Neural progenitor cell (in vitro differentiated cells): ENCODE results near the gene E2F1. TPM values are rescaled to one million over a fixed set of nuclear protein-coding genes. Genes with fewer than 3 reads are reported as not detected.

Experiments
- DNase-seq: peaks from one replicate; pipeline ENCODE4 v3.0.0-alpha.2; 2016; ENCODE audit warnings: low spot score
- H2AFZ ChIP-seq: fragments of 200-600 bp; sonication (generic); replicated peaks from 2 replicates; pipeline ENCODE4 v1.6.1; 2016; ENCODE audit warnings: antibody characterized with exemption
- H3F3A ChIP-seq: fragments of 200-600 bp; sonication (generic); 2 replicates; pipeline ENCODE4 v1.6.1; 2016; ENCODE audit warnings: antibody characterized with exemption, low read depth
- H3K27ac ChIP-seq: fragments of 200-600 bp; sonication (generic); 2 replicates; pipeline ENCODE4 v1.5.1; 2016; ENCODE audit warnings: mild to moderate bottlenecking
- H3K27me3 ChIP-seq: fragments of 200-600 bp; sonication (generic); 2 replicates; pipeline ENCODE4 v1.6.1; 2016; ENCODE audit warnings: mild to moderate bottlenecking, moderate library complexity
- H3K36me3 ChIP-seq: fragments of 200-600 bp; sonication (generic); 2 replicates; pipeline ENCODE4 v1.5.1; 2016
- H3K4me1 ChIP-seq: fragments of 200-600 bp; sonication (generic); 2 replicates; pipeline ENCODE4 v1.6.1; 2016; ENCODE audit warnings: mixed run types
- H3K4me2 ChIP-seq: fragments of 200-600 bp; sonication (generic); 2 replicates; pipeline ENCODE4 v1.6.1; 2016
- H3K4me3 ChIP-seq: fragments of 200-600 bp; sonication (generic); 2 replicates; pipeline ENCODE4 v1.5.1; 2016
- H3K79me2 ChIP-seq: fragments of 200-600 bp; sonication (generic); 2 replicates; pipeline ENCODE4 v1.6.1; 2016; ENCODE audit warnings: low read depth
- H3K9ac ChIP-seq: fragments of 200-600 bp; sonication (generic); 2 replicates; pipeline ENCODE4 v1.6.1; 2016
- H3K9me3 ChIP-seq: fragments of 200-600 bp; sonication (generic); 2 replicates; pipeline ENCODE4 v1.5.1; 2016; ENCODE audit warnings: low read depth
- H4K20me1 ChIP-seq: fragments of 200-600 bp; sonication (generic); 2 replicates; pipeline ENCODE4 v1.6.1; 2016; ENCODE audit warnings: low read depth
- H3K27ac Mint-ChIP-seq: 3 replicates; pipeline ENCODE4 v1.8.0; 2021; ENCODE audit warnings: mixed read lengths
- H3K27me3 Mint-ChIP-seq: 2 replicates; pipeline ENCODE4 v1.8.0; 2022; ENCODE audit warnings: low read depth, mild to moderate bottlenecking, inconsistent platforms, moderate library complexity, mixed read lengths; ENCODE audit not compliant: insufficient read depth
- H3K36me3 Mint-ChIP-seq: 3 replicates; pipeline ENCODE4 v1.8.0; 2021; ENCODE audit warnings: mixed read lengths
- H3K4me1 Mint-ChIP-seq: 3 replicates; pipeline ENCODE4 v1.8.0; 2021; ENCODE audit warnings: mixed read lengths
- H3K4me3 Mint-ChIP-seq: 3 replicates; pipeline ENCODE4 v1.8.0; 2021; ENCODE audit warnings: mild to moderate bottlenecking, moderate library complexity, mixed read lengths
- H3K9me3 Mint-ChIP-seq: 3 replicates; pipeline ENCODE4 v1.8.0; 2020; ENCODE audit warnings: mixed read lengths
- EZH2 ChIP-seq: fragments of 200-600 bp; sonication (generic); IDR thresholded peaks from 2 replicates; pipeline ENCODE4 v1.6.1; 2017; ENCODE audit warnings: antibody characterized with exemption, mild to moderate bottlenecking, moderate library complexity
- EZH2phosphoT487 ChIP-seq: fragments of 200-600 bp; sonication (generic); IDR thresholded peaks from 2 replicates; pipeline ENCODE4 v1.6.1; 2017; ENCODE audit warnings: antibody characterized with exemption
- total RNA-seq: library from RNA; depleted of rRNA; stranded (reverse); fragments of >200 nt; gene quantifications from 2 replicates; pipeline ENCODE4 v1.2.3, GENCODE V29; 2015; ENCODE audit warnings: low replicate concordance
- TF ChIP-seq, protein P1 (sequence below): fragments of 200-600 bp; sonication (generic); IDR thresholded peaks from 2 replicates; pipeline ENCODE4 v1.5.1; 2017; ENCODE audit warnings: antibody characterized with exemption, mild to moderate bottlenecking

Gene E2F1
- total RNA-seq, 1 donor from 2014 or later, result 9.7 TPM

GRCh38 chr20:33709905-33710541 lies 23.8 kb upstream of the E2F1 start:
- Histone ChIP-seq H3K4me3 (no peak overlapping the region), H3K9me3 (no peaks in the 10 kb centered on the region), H3K9ac (no peak overlapping the region), H2AFZ (no peak overlapping the region), H3K4me1 (no peaks in the 10 kb centered on the region), H3K27ac (no peak overlapping the region), H3K27me3 (no peaks in the 10 kb centered on the region), H3F3A (no peaks in the 10 kb centered on the region), H3K79me2 (no peaks in the 10 kb centered on the region), H3K4me2 (no peak overlapping the region), H3K36me3 (no peaks in the 10 kb centered on the region), H4K20me1 (no peaks in the 10 kb centered on the region)
- H3K4me1 Mint-ChIP-seq, result peaks cover 6% of the 10 kb centered on the region
- DNase-seq, result no peak
- no peak overlapping the region for H3K4me3 Mint-ChIP-seq
- H3K27me3 Mint-ChIP-seq, result peaks cover 4% of the 10 kb centered on the region
- TF ChIP-seq EZH2 (no peak), EZH2phosphoT487 (no peak)
- TF ChIP-seq, protein P1, sequence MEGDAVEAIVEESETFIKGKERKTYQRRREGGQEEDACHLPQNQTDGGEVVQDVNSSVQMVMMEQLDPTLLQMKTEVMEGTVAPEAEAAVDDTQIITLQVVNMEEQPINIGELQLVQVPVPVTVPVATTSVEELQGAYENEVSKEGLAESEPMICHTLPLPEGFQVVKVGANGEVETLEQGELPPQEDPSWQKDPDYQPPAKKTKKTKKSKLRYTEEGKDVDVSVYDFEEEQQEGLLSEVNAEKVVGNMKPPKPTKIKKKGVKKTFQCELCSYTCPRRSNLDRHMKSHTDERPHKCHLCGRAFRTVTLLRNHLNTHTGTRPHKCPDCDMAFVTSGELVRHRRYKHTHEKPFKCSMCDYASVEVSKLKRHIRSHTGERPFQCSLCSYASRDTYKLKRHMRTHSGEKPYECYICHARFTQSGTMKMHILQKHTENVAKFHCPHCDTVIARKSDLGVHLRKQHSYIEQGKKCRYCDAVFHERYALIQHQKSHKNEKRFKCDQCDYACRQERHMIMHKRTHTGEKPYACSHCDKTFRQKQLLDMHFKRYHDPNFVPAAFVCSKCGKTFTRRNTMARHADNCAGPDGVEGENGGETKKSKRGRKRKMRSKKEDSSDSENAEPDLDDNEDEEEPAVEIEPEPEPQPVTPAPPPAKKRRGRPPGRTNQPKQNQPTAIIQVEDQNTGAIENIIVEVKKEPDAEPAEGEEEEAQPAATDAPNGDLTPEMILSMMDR, result no peak
- no peak overlapping the region for H3K27ac Mint-ChIP-seq
- no peaks in the 10 kb centered on the region for H3K36me3 Mint-ChIP-seq
- H3K9me3 Mint-ChIP-seq, result no peaks in the 10 kb centered on the region

- DNase-seq, result no peak
- no peak overlapping the region for H3K27ac ChIP-seq
- H3K4me1 Mint-ChIP-seq, result peaks cover 6% of the 10 kb centered on the region
- H4K20me1 ChIP-seq, result no peaks in the 10 kb centered on the region
- no peaks in the 10 kb centered on the region for H3K36me3 Mint-ChIP-seq
- no peak overlapping the region for H3K9ac ChIP-seq
- no peaks in the 10 kb centered on the region for H3K79me2 ChIP-seq
- H3K9me3 Mint-ChIP-seq, result no peaks in the 10 kb centered on the region
- H3K9me3 ChIP-seq, result no peaks in the 10 kb centered on the region
- H3K27me3 ChIP-seq, result no peaks in the 10 kb centered on the region
- no peaks in the 10 kb centered on the region for H3F3A ChIP-seq
- no peaks in the 10 kb centered on the region for H3K36me3 ChIP-seq
- no peak overlapping the region for H2AFZ ChIP-seq
- no peak overlapping the region for H3K4me3 ChIP-seq
- TF ChIP-seq, protein P1, result no peak
- TF ChIP-seq EZH2, result no peak
- peaks cover 4% of the 10 kb centered on the region for H3K27me3 Mint-ChIP-seq
- H3K27ac Mint-ChIP-seq, result no peak overlapping the region
- no peak overlapping the region for H3K4me3 Mint-ChIP-seq
- no peaks in the 10 kb centered on the region for H3K4me1 ChIP-seq
- H3K4me2 ChIP-seq, result no peak overlapping the region
Observed at GRCh38 chr20:33709398-33709797, 23.2 kb upstream of the E2F1 start.

GRCh38 chr20:33707668-33708067 lies 21.5 kb upstream of the E2F1 start:
- Histone ChIP-seq H3K9ac (no peak overlapping the region), H4K20me1 (no peaks in the 10 kb centered on the region), H2AFZ (no peak overlapping the region), H3K4me2 (no peak overlapping the region), H3K4me3 (no peak overlapping the region), H3K4me1 (no peaks in the 10 kb centered on the region), H3K27ac (no peak overlapping the region), H3K36me3 (no peaks in the 10 kb centered on the region), H3K79me2 (no peaks in the 10 kb centered on the region), H3F3A (no peaks in the 10 kb centered on the region), H3K9me3 (no peaks in the 10 kb centered on the region), H3K27me3 (no peaks in the 10 kb centered on the region)
- H3K27ac Mint-ChIP-seq, result no peak overlapping the region
- no peak for DNase-seq
- H3K27me3 Mint-ChIP-seq, result peaks cover 4% of the 10 kb centered on the region
- H3K4me3 Mint-ChIP-seq, result no peak overlapping the region
- TF ChIP-seq, protein P1, result no peak
- TF ChIP-seq EZH2phosphoT487 (no peak), EZH2 (no peak)
- peaks cover 6% of the 10 kb centered on the region for H3K4me1 Mint-ChIP-seq
- no peaks in the 10 kb centered on the region for H3K36me3 Mint-ChIP-seq
- no peaks in the 10 kb centered on the region for H3K9me3 Mint-ChIP-seq
